ENCODE results near the gene HTATIP2.
"Not testable (repeated sequence)": the region's sequence is repeated elsewhere in the genome, so short reads cannot be mapped to it uniquely, and the experiment has no call there.

Gene HTATIP2

GRCh38 chr11:20360650-20361049 lies 2.9 kb upstream of the HTATIP2 start:
- TF ChIP-seq, protein P1, sequence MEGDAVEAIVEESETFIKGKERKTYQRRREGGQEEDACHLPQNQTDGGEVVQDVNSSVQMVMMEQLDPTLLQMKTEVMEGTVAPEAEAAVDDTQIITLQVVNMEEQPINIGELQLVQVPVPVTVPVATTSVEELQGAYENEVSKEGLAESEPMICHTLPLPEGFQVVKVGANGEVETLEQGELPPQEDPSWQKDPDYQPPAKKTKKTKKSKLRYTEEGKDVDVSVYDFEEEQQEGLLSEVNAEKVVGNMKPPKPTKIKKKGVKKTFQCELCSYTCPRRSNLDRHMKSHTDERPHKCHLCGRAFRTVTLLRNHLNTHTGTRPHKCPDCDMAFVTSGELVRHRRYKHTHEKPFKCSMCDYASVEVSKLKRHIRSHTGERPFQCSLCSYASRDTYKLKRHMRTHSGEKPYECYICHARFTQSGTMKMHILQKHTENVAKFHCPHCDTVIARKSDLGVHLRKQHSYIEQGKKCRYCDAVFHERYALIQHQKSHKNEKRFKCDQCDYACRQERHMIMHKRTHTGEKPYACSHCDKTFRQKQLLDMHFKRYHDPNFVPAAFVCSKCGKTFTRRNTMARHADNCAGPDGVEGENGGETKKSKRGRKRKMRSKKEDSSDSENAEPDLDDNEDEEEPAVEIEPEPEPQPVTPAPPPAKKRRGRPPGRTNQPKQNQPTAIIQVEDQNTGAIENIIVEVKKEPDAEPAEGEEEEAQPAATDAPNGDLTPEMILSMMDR (IDR thresholded peaks at IDR 0.05): no peak
- no peak for TF ChIP-seq ZFX (IDR thresholded peaks at IDR 0.05; ENCODE audit: borderline replicate concordance)

GRCh38 chr11:20362481-20362880 lies 1.0 kb upstream of the HTATIP2 start:
- no peak overlapping the region for H3K27ac ChIP-seq
- no peak for TF ChIP-seq ZFX (IDR thresholded peaks at IDR 0.05; ENCODE audit: borderline replicate concordance)

More at GRCh38 chr11:20360650-20361049, 2.9 kb upstream of the HTATIP2 start:
- H3K27ac ChIP-seq: no peak overlapping the region

GRCh38 chr11:20363149-20363499 lies 390 bp upstream of the HTATIP2 start:
- TF ChIP-seq, protein P1 (IDR thresholded peaks at IDR 0.05): no peak
- no peak for TF ChIP-seq ZFX (IDR thresholded peaks at IDR 0.05; ENCODE audit: borderline replicate concordance)
- H3K27ac ChIP-seq: no peak overlapping the region

GRCh38 chr11:20364341-20364792 lies 853 bp downstream of the HTATIP2 start:
- H3K27ac ChIP-seq: no peak overlapping the region
- TF ChIP-seq ZFX (IDR thresholded peaks at IDR 0.05; ENCODE audit: borderline replicate concordance): no peak
- TF ChIP-seq, protein P1 (IDR thresholded peaks at IDR 0.05): no peak

DNA sequence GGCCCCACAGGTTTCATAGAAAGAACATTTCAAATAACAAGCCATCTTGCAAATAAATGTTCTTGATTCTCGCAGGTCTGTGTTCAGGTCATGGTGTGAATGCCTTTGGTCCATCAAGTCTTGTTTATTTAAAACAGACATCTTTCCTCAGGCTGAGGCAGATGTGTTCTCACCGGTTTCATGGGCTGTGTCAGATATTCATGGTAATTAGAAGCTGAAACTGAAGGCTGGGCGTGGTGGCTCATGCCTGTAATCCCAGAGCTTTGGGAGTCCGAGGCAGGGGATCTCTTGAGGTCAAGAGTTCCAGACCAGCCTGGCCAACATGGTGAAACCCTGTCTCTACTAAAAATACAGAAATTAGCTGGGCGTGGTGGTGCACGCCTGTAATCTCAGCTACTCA lies 2.0 kb downstream of the HTATIP2 start:
- not testable (repeated sequence) for H3K27ac ChIP-seq

- H3K27ac ChIP-seq: no peak overlapping the region
- TF ChIP-seq ZFX (IDR thresholded peaks at IDR 0.05; ENCODE audit: borderline replicate concordance): no peak
- TF ChIP-seq, protein P1 (IDR thresholded peaks at IDR 0.05): no peak
These were observed 3.9 kb downstream of the HTATIP2 start for GRCh38 chr11:20367313-20367948.

- H3K27ac ChIP-seq: no peak overlapping the region
These were observed 4.9 kb downstream of the HTATIP2 start for GRCh38 chr11:20368438-20368837.

DNA sequence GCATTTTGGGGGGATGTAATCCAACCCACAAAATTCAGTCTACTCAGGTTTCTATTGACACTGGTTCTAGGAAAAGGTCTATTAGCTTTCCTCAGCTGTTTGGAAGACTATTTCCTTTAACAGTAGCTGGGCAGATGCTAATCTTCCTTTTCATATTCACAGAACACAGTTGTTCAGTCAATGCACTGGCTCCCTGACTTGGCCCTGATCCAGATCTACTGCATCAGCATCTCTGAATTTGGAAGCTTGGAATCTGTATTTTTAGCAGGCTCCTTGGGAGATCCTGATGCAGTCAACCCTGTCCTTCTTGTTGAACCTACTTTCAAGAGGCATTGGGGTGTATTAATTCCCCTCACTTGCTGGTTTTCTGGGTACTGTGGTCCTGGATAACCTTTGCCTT lies 6.3 kb downstream of the HTATIP2 start:
- no peak overlapping the region for H3K27ac ChIP-seq

More at GRCh38 chr11:20368438-20368837, 4.9 kb downstream of the HTATIP2 start:
- TF ChIP-seq, protein P1 (IDR thresholded peaks at IDR 0.05): no peak
- TF ChIP-seq ZFX (IDR thresholded peaks at IDR 0.05; ENCODE audit: borderline replicate concordance): no peak

More for the DNA sequence above, 6.3 kb downstream of the HTATIP2 start:
- no peak for TF ChIP-seq ZFX (IDR thresholded peaks at IDR 0.05; ENCODE audit: borderline replicate concordance)
- TF ChIP-seq, protein P1 (IDR thresholded peaks at IDR 0.05): no peak

Measured in 22Rv1 (cell line).